Choroid plexus epithelial cell (primary cell): Measurements from ENCODE around the gene ARHGAP42.

ENCODE experiments used
- DNase-seq: peaks from one replicate; pipeline ENCODE4 v3.0.0-alpha.2; 2010; ENCODE audit warnings: low read depth
- H3K4me3 ChIP-seq: 2 replicates; pipeline ENCODE4 v1.5.1; 2011; ENCODE audit warnings: low read depth, mild to moderate bottlenecking, control low read depth, low read length, moderate library complexity
- TF ChIP-seq, protein P1 (sequence below): conservative IDR thresholded peaks from 2 replicates; pipeline ENCODE4 v1.5.1; 2011; ENCODE audit warnings: low read depth, mild to moderate bottlenecking, control low read depth, inconsistent platforms, low read length, moderate library complexity

ARHGAP42 gene

GRCh38 chr11:100963375-100963774, 276.3 kb downstream of the ARHGAP42 start:
- no peak overlapping the region for H3K4me3 ChIP-seq
- no peak for DNase-seq
- TF ChIP-seq, protein P1, sequence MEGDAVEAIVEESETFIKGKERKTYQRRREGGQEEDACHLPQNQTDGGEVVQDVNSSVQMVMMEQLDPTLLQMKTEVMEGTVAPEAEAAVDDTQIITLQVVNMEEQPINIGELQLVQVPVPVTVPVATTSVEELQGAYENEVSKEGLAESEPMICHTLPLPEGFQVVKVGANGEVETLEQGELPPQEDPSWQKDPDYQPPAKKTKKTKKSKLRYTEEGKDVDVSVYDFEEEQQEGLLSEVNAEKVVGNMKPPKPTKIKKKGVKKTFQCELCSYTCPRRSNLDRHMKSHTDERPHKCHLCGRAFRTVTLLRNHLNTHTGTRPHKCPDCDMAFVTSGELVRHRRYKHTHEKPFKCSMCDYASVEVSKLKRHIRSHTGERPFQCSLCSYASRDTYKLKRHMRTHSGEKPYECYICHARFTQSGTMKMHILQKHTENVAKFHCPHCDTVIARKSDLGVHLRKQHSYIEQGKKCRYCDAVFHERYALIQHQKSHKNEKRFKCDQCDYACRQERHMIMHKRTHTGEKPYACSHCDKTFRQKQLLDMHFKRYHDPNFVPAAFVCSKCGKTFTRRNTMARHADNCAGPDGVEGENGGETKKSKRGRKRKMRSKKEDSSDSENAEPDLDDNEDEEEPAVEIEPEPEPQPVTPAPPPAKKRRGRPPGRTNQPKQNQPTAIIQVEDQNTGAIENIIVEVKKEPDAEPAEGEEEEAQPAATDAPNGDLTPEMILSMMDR = no peak

- DNase-seq = peak; percentile 43
- TF ChIP-seq, protein P1 = no peak
- H3K4me3 ChIP-seq = no peak overlapping the region
Observed at GRCh38 chr11:100964435-100964834, 277.3 kb downstream of the ARHGAP42 start.

DNA sequence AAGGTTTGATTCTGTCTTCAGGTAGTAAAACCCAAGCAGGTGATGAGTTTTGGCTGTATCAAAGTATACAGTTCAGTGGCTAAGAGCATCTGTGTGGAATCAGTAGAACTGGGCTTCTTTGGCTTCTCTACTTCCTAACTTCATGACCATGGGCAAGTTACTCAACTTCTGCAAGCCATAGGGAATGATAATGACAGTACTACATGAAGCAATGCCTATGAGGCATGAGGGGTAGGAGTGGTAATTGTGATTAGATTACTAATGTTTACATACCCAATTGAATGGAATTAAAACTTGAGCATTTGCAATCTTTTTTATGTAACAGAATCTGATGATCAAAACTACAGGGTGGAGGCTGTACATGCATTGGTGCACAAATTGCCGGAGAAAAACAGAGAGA, 278.3 kb downstream of the ARHGAP42 start:
- DNase-seq = no peak
- no peak overlapping the region for H3K4me3 ChIP-seq
- TF ChIP-seq, protein P1 = no peak

DNA sequence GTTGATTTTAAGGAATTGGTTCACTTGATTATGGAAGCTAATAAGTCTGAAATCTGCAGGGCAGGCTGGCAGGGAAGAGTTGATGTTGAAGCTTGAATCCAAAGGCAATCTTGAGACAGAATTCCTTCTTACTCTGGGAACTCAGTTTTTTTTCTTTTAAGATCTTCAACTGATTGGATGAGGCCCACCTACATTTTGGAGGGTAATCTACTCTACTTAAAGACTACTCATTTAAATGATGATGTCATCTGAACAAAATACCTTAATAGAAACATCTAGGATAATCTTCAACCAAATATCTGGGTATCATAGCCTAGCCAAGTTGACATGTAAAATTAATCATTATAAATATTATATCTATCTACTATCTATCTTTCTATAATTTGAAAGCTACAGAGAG, 279.3 kb downstream of the ARHGAP42 start:
- TF ChIP-seq, protein P1 = no peak
- DNase-seq = no peak
- no peak overlapping the region for H3K4me3 ChIP-seq

- TF ChIP-seq, protein P1 = no peak
- H3K4me3 ChIP-seq = no peak overlapping the region
- DNase-seq = no peak
Observed at GRCh38 chr11:100969008-100969407, 281.9 kb downstream of the ARHGAP42 start.

DNA sequence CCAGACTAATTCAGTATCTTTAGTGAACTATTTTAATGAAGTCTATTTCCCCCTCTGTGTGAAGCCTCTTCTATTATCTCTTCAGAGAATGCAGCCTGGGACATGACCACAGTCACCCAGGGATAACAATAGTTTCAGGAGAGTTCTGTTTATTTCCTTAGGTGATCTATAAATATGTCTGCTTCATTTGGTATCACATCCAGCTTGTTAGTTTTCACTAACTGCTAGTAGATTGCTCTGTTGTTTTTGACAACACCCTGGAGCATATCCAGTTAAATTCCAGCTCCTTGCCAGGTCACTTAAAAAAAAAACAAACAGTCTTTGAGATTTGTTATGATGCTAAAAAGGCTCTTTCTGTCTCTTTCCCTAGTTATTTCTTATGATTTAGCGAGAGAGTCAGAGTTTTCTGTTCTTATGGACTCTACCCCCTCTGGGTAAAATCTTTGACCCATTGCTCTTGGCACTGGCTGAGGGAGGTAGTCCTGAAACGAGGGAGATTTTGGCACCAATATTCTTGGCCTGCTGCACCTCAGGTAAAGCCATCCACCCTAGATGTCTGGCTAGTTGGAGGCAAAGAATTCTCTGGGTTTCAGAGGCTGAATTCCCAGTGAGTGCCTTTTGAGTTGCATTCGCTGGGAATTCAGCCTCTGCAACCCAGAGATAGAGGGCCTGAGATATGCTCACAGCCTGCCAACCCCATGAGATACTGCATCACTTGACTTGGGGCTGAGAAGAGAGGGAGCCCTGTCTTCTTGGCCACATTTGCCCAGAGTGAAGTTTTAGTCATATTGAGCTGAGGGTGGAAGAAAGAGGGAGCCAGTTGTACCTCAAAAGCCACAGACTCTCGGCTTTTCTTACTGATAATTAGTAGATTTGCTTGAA, 283.4 kb downstream of the ARHGAP42 start:
- DNase-seq = peak; percentile 23
- no peak overlapping the region for H3K4me3 ChIP-seq
- TF ChIP-seq, protein P1 = no peak

- DNase-seq = no peak
- H3K4me3 ChIP-seq = no peak overlapping the region
- TF ChIP-seq, protein P1 = no peak
Observed at GRCh38 chr11:100972046-100972445, 285.0 kb downstream of the ARHGAP42 start.
